ENCODE measurements around the gene SPDYE4.

Gene SPDYE4

GRCh38 chr17:8719291-8720246 is 38.8 kb downstream of the SPDYE4 start:
- TF ChIP-seq, protein P1, sequence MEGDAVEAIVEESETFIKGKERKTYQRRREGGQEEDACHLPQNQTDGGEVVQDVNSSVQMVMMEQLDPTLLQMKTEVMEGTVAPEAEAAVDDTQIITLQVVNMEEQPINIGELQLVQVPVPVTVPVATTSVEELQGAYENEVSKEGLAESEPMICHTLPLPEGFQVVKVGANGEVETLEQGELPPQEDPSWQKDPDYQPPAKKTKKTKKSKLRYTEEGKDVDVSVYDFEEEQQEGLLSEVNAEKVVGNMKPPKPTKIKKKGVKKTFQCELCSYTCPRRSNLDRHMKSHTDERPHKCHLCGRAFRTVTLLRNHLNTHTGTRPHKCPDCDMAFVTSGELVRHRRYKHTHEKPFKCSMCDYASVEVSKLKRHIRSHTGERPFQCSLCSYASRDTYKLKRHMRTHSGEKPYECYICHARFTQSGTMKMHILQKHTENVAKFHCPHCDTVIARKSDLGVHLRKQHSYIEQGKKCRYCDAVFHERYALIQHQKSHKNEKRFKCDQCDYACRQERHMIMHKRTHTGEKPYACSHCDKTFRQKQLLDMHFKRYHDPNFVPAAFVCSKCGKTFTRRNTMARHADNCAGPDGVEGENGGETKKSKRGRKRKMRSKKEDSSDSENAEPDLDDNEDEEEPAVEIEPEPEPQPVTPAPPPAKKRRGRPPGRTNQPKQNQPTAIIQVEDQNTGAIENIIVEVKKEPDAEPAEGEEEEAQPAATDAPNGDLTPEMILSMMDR (conservative IDR thresholded peaks at IDR 0.05; ENCODE audit: low read depth), result no peak
- CTCF ChIA-PET, result interaction anchor here (0.6 kb wide), 1 partner anchor 176 kb away, joined by 3 read pairs; no protein-coding TSS in a partner anchor
- no peak for DNase-seq (ENCODE audit: low spot score)
- H3K27ac ChIP-seq, result no peak overlapping the region
- POLR2A ChIA-PET (ENCODE audit: low non-redundant PET), result no interaction called here

GRCh38 chr17:8718001-8718563 is 40.3 kb downstream of the SPDYE4 start:
- ChIA-PET CTCF (no interaction called here), POLR2A (ENCODE audit: low non-redundant PET) (no interaction called here)
- DNase-seq (ENCODE audit: low spot score), result no peak
- TF ChIP-seq, protein P1 (conservative IDR thresholded peaks at IDR 0.05; ENCODE audit: low read depth), result no peak
- H3K27ac ChIP-seq, result no peak overlapping the region

DNA sequence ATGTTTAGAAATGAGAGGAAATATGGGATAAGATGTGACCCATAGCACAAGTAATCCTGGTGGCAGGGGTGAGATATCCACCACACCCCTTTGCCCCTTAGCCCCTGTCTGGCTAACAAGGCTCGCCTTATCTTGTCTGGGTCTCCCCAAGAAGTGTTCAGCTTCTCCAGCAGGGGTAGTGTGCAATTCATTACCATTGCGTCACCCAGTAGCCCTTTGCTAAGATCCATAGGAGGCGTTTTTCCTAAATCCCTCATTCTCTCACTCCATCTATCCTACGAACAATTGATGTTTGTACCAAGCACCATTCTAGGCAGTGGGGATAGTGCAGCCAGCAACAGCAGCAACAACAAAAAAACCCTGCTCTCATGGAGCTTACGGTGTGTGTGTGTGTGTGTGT is 44.5 kb downstream of the SPDYE4 start:
- TF ChIP-seq, protein P1 (conservative IDR thresholded peaks at IDR 0.05; ENCODE audit: low read depth), result no peak
- POLR2A ChIA-PET (ENCODE audit: low non-redundant PET), result no interaction called here
- H3K27ac ChIP-seq, result no peak overlapping the region
- CTCF ChIA-PET, result no interaction called here
- no peak for DNase-seq (ENCODE audit: low spot score)

DNA sequence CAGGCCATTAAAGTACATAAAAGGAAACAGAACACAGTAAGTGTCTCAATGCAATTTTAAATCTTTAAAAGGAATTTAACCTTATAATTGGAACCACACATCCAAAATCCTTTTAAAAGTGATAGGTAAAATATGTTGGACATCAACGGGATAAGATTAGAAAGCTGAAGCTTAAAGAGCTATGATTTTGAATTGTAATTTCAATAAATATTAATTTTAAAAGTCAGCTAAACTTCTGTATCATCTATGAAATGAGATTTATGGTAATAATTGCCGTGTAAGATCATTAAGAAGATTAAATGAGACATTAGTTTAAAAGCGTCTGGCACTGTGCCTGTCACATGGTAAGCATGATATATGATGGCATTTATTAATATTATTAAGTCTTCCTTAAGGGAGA is 45.0 kb downstream of the SPDYE4 start:
- ChIA-PET CTCF (no interaction called here), POLR2A (ENCODE audit: low non-redundant PET) (no interaction called here)
- TF ChIP-seq, protein P1 (conservative IDR thresholded peaks at IDR 0.05; ENCODE audit: low read depth), result no peak
- no peak for DNase-seq (ENCODE audit: low spot score)
- H3K27ac ChIP-seq, result no peak overlapping the region

- no peak for DNase-seq (ENCODE audit: low spot score)
- TF ChIP-seq, protein P1 (conservative IDR thresholded peaks at IDR 0.05; ENCODE audit: low read depth), result no peak
- POLR2A ChIA-PET (ENCODE audit: low non-redundant PET), result no interaction called here
- no peak overlapping the region for H3K27ac ChIP-seq
- CTCF ChIA-PET, result interaction anchor here (0.6 kb wide), 1 partner anchor 303 kb away, joined by 6 read pairs; no protein-coding TSS in a partner anchor
Observed at GRCh38 chr17:8712698-8713097, 45.6 kb downstream of the SPDYE4 start.

DNA sequence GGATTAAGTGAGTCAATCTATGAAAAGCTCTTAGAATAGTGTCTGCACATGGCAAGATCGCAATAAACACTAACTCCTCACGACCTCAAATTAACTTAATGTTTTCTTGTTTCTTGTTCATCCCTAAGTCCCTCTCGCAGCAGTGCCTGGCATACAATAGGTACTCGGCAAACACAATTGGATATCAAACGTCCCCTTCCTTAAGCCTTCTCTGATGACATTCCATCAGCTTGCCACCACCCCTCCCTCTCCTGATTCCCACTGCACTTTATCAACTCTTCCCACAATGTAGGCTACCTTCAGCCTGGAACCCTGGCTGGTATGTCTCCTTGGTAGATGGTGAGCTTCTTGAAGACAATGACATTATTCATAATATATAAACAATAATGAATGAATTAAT is 47.1 kb downstream of the SPDYE4 start:
- DNase-seq (ENCODE audit: low spot score), result no peak
- POLR2A ChIA-PET (ENCODE audit: low non-redundant PET), result no interaction called here
- TF ChIP-seq, protein P1 (conservative IDR thresholded peaks at IDR 0.05; ENCODE audit: low read depth), result no peak
- CTCF ChIA-PET, result no interaction called here
- no peak overlapping the region for H3K27ac ChIP-seq
